Activated CD4-positive, alpha-beta T cell treated with anti-CD3 and anti-CD28 coated beads, Interleukin-2, amount 10 ng/mL, durations not matched to agents 24 days and 14 days (primary cell): Measurements from ENCODE around the gene MPZL2. TPM values are rescaled to one million over a fixed set of nuclear protein-coding genes. Genes with fewer than 3 reads are reported as not detected.

Source experiments
- DNase-seq: peaks from one replicate; pipeline ENCODE4 v3.0.0; 2022
- H3K27ac Mint-ChIP-seq: one replicate; pipeline ENCODE4 v1.8.0; 2022; ENCODE audit warnings: mild to moderate bottlenecking, mixed read lengths
- H3K27me3 Mint-ChIP-seq: one replicate; pipeline ENCODE4 v1.8.0; 2022; ENCODE audit warnings: mixed read lengths
- H3K36me3 Mint-ChIP-seq: one replicate; pipeline ENCODE4 v1.8.0; 2022; ENCODE audit warnings: low read depth, mild to moderate bottlenecking, mixed read lengths
- H3K4me1 Mint-ChIP-seq: one replicate; pipeline ENCODE4 v1.8.0; 2021; ENCODE audit warnings: mixed read lengths
- H3K4me3 Mint-ChIP-seq: one replicate; pipeline ENCODE4 v1.8.0; 2022; ENCODE audit warnings: mild to moderate bottlenecking, moderate library complexity, mixed read lengths
- H3K9me3 Mint-ChIP-seq: one replicate; pipeline ENCODE4 v1.8.0; 2021; ENCODE audit warnings: mixed read lengths
- intact Hi-C: fragments of 100-400 bp; cut with micrococcal nuclease; formaldehyde crosslinking; loops from one replicate; pipeline ENCODE4 v1.15.1; 2023
- total RNA-seq: library from RNA; stranded (reverse); gene quantifications from 2 replicates; pipeline ENCODE4 v1.2.3, GENCODE V29; 2022

MPZL2 gene
- total RNA-seq, 1 donor from 2014 or later = 19.3 TPM

- H3K9me3 Mint-ChIP-seq = no peaks in the 10 kb centered on the region
- H3K4me1 Mint-ChIP-seq = peaks cover 17% of the 10 kb centered on the region
- peak; percentile 79 for DNase-seq
- no peaks in the 10 kb centered on the region for H3K36me3 Mint-ChIP-seq
- H3K27me3 Mint-ChIP-seq = peaks cover 2% of the 10 kb centered on the region
- H3K27ac Mint-ChIP-seq = peak overlapping the region; percentile 31
- no peak overlapping the region for H3K4me3 Mint-ChIP-seq
- intact Hi-C loops = loop anchor here (1.0 to 5.0 kb wide), 3 partner anchors 8 to 191 kb away; partner anchors contain the start of gene CD3E
Measured at GRCh38 chr11:118295815-118296454, 31.8 kb upstream of the MPZL2 start.

GRCh38 chr11:118295199-118295598 is 31.1 kb upstream of the MPZL2 start:
- H3K4me1 Mint-ChIP-seq = peaks cover 21% of the 10 kb centered on the region
- no peaks in the 10 kb centered on the region for H3K9me3 Mint-ChIP-seq
- DNase-seq = no peak
- intact Hi-C loops = loop anchor here (1.0 to 5.0 kb wide), 2 partner anchors 9 to 192 kb away; partner anchors contain the start of gene CD3E
- no peak overlapping the region for H3K27ac Mint-ChIP-seq
- no peak overlapping the region for H3K4me3 Mint-ChIP-seq
- H3K36me3 Mint-ChIP-seq = no peaks in the 10 kb centered on the region
- peaks cover 2% of the 10 kb centered on the region for H3K27me3 Mint-ChIP-seq

- peaks cover 25% of the 10 kb centered on the region for H3K4me1 Mint-ChIP-seq
- H3K36me3 Mint-ChIP-seq = peaks cover 2% of the 10 kb centered on the region
- no peak overlapping the region for H3K4me3 Mint-ChIP-seq
- H3K27ac Mint-ChIP-seq = no peak overlapping the region
- H3K9me3 Mint-ChIP-seq = no peaks in the 10 kb centered on the region
- no peak for DNase-seq
- peaks cover 2% of the 10 kb centered on the region for H3K27me3 Mint-ChIP-seq
- intact Hi-C loops = no loop called here
Measured at GRCh38 chr11:118294053-118294452, 30.0 kb upstream of the MPZL2 start.

DNA sequence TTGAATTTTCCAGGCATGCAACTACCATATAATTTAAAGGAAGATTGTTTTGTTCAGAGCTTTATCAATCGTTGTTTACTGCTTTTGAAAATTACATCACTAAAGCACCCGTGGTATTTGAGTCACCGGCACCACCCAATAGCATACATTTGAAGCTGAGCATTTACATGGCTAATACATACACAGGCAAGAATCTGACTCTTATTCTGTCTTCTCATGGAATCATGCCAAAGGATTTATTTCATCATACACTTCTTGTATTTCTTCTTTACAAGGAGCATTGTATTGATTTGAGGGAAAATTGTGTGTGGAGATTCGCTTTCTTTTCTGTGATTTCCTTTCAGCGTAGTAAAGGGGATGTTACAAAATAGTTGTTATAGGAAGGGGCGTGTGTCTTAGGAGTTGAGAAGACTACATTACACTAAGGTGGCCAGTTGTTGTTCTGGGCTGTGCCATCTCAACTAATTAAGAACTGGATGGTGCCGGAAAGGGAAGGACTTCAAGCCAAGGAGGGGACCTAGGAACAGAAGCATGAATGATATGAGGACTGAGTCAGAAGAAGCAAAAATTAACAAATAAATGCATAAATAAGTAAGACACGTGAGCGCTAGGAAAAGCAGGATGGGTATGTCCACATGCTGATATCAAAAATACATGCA is 27.5 kb upstream of the MPZL2 start:
- no peak overlapping the region for H3K4me3 Mint-ChIP-seq
- H3K36me3 Mint-ChIP-seq = peaks cover 2% of the 10 kb centered on the region
- peaks cover 2% of the 10 kb centered on the region for H3K27me3 Mint-ChIP-seq
- no peak for DNase-seq
- peaks cover 25% of the 10 kb centered on the region for H3K4me1 Mint-ChIP-seq
- H3K27ac Mint-ChIP-seq = no peak overlapping the region
- intact Hi-C loops = loop anchor here (1.0 to 2.0 kb wide), 3 partner anchors 51 to 146 kb away; no protein-coding TSS in a partner anchor
- no peaks in the 10 kb centered on the region for H3K9me3 Mint-ChIP-seq

GRCh38 chr11:118290923-118291322 is 26.8 kb upstream of the MPZL2 start:
- peaks cover 2% of the 10 kb centered on the region for H3K27me3 Mint-ChIP-seq
- peaks cover 2% of the 10 kb centered on the region for H3K36me3 Mint-ChIP-seq
- intact Hi-C loops = loop anchor here (1.0 to 2.0 kb wide), 3 partner anchors 50 to 146 kb away; no protein-coding TSS in a partner anchor
- peaks cover 23% of the 10 kb centered on the region for H3K4me1 Mint-ChIP-seq
- peaks cover 2% of the 10 kb centered on the region for H3K9me3 Mint-ChIP-seq
- H3K4me3 Mint-ChIP-seq = no peak overlapping the region
- peak overlapping the region; percentile 1 for H3K27ac Mint-ChIP-seq
- peak; percentile 87 for DNase-seq

- DNase-seq = no peak
- Mint-ChIP-seq H3K4me1 (peaks cover 19% of the 10 kb centered on the region), H3K4me3 (no peak overlapping the region), H3K9me3 (peaks cover 3% of the 10 kb centered on the region), H3K27ac (no peak overlapping the region), H3K27me3 (peaks cover 2% of the 10 kb centered on the region), H3K36me3 (peaks cover 2% of the 10 kb centered on the region)
- intact Hi-C loops = no loop called here
Measured at GRCh38 chr11:118289401-118289800, 25.3 kb upstream of the MPZL2 start.

- intact Hi-C loops = no loop called here
- Mint-ChIP-seq H3K27ac (peak overlapping the region; percentile 62), H3K36me3 (peaks cover 2% of the 10 kb centered on the region), H3K27me3 (no peaks in the 10 kb centered on the region), H3K9me3 (peaks cover 7% of the 10 kb centered on the region), H3K4me1 (peaks cover 33% of the 10 kb centered on the region), H3K4me3 (no peak overlapping the region)
- no peak for DNase-seq
Measured at GRCh38 chr11:118287006-118287405, 22.9 kb upstream of the MPZL2 start.

DNA sequence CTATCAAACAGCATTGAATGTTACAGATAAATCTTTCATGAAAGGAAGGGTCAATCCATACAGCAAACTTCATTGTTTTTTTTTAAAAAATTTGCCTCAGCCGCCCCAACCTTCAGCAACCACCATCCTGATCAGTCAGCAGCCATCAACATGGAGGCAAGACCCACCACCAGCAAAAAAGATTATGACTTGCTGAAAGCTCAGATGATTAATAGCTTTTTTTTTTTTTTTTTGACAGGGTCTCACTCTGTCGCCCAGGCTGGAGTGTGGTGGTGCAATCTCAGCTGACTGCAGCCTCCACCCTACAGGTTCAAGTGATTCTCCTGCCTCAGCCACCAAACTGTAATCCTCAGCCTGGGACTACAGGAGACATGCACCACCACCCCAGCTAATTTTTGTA is 22.4 kb upstream of the MPZL2 start:
- Mint-ChIP-seq H3K9me3 (peaks cover 7% of the 10 kb centered on the region), H3K4me3 (no peak overlapping the region), H3K27me3 (no peaks in the 10 kb centered on the region), H3K27ac (no peak overlapping the region), H3K36me3 (peaks cover 2% of the 10 kb centered on the region), H3K4me1 (peaks cover 32% of the 10 kb centered on the region)
- DNase-seq = no peak
- intact Hi-C loops = no loop called here

GRCh38 chr11:118283756-118284350 is 19.8 kb upstream of the MPZL2 start:
- peak; percentile 66 for DNase-seq
- peak overlapping the region; percentile 11 for H3K4me3 Mint-ChIP-seq
- peak overlapping the region; percentile 72 for H3K27ac Mint-ChIP-seq

DNA sequence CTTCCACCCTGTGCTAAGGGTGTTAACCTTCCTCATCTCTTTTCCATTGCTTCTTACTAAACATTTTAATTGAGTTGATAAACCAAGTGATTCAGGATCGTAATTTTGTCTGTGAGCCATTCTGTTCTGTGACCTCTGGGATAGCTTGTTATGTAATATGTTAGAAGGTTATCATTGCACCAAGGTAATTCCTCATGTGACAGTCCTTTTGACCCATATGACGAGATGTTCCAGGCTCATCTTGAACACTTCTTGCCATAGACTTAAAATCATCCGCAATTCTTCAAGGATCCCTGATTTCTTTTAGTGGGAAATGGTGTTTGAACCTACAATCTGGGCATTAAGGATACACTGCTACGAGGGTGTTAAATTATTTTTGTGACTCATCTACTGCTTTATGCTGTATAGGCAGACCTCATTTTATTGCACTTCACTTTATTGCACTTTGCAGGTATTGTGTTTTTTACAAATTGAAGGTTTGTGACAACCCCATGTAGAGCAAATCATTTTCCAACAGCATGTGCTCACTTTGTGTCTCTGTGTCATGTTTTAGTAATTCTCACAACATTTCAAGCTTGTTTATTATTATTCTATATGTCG is 19.0 kb upstream of the MPZL2 start:
- intact Hi-C loops = no loop called here

More at GRCh38 chr11:118283756-118284350, 19.8 kb upstream of the MPZL2 start:
- H3K27me3 Mint-ChIP-seq = no peaks in the 10 kb centered on the region
- peaks cover 28% of the 10 kb centered on the region for H3K4me1 Mint-ChIP-seq
- H3K9me3 Mint-ChIP-seq = peaks cover 7% of the 10 kb centered on the region
- no peaks in the 10 kb centered on the region for H3K36me3 Mint-ChIP-seq
- intact Hi-C loops = no loop called here

GRCh38 chr11:118282606-118283005 is 18.5 kb upstream of the MPZL2 start:
- peaks cover 28% of the 10 kb centered on the region for H3K4me1 Mint-ChIP-seq
- H3K27me3 Mint-ChIP-seq = no peaks in the 10 kb centered on the region
- no peaks in the 10 kb centered on the region for H3K36me3 Mint-ChIP-seq
- H3K27ac Mint-ChIP-seq = no peak overlapping the region
- no peak overlapping the region for H3K4me3 Mint-ChIP-seq
- no peak for DNase-seq
- intact Hi-C loops = no loop called here
- H3K9me3 Mint-ChIP-seq = peaks cover 7% of the 10 kb centered on the region

More for the DNA sequence above, 19.0 kb upstream of the MPZL2 start:
- H3K9me3 Mint-ChIP-seq = peaks cover 7% of the 10 kb centered on the region
- H3K4me3 Mint-ChIP-seq = no peak overlapping the region
- peak overlapping the region; percentile 72 for H3K27ac Mint-ChIP-seq
- no peak for DNase-seq
- no peaks in the 10 kb centered on the region for H3K36me3 Mint-ChIP-seq
- H3K27me3 Mint-ChIP-seq = no peaks in the 10 kb centered on the region
- H3K4me1 Mint-ChIP-seq = peaks cover 28% of the 10 kb centered on the region

DNA sequence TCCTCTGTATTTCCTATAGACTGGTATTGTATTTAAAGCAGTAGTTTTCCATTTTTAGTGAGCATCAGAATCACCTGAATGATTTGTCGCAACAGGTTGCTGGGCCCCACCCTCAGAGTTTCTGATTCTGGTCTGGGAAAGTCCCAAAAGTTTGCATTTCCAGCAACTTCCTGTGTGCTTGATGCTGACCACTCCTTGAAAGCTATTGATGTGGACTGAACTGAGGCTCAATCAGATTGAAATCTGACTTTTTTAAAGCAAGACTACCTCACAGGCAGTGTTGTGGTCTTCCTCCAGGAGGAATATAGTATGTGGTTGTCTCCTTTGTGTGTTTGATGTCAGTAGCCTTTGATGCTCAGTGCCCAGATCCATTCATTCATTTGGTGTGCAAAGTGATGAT is 17.2 kb upstream of the MPZL2 start:
- Mint-ChIP-seq H3K36me3 (no peaks in the 10 kb centered on the region), H3K27me3 (no peaks in the 10 kb centered on the region), H3K4me1 (peaks cover 40% of the 10 kb centered on the region), H3K27ac (peak overlapping the region; percentile 8), H3K4me3 (peak overlapping the region; percentile 8), H3K9me3 (peaks cover 7% of the 10 kb centered on the region)
- peak; percentile 77 for DNase-seq
- intact Hi-C loops = no loop called here

- intact Hi-C loops = loop anchor here (2.0 kb wide), 1 partner anchor 15 kb away; no protein-coding TSS in a partner anchor
- DNase-seq = peak; percentile 70
- Mint-ChIP-seq H3K36me3 (no peaks in the 10 kb centered on the region), H3K27me3 (no peaks in the 10 kb centered on the region), H3K4me3 (no peak overlapping the region), H3K4me1 (peaks cover 41% of the 10 kb centered on the region), H3K9me3 (peaks cover 4% of the 10 kb centered on the region), H3K27ac (peak overlapping the region; percentile 36)
Measured at GRCh38 chr11:118277312-118277711, 13.2 kb upstream of the MPZL2 start.
